ENCODE results near the gene SLC22A12. TPM values are rescaled to one million over a fixed set of nuclear protein-coding genes. Genes with fewer than 3 reads are reported as not detected.

SLC22A12 gene
- total RNA-seq, 1 donor from 2014 or later: not detected

DNA sequence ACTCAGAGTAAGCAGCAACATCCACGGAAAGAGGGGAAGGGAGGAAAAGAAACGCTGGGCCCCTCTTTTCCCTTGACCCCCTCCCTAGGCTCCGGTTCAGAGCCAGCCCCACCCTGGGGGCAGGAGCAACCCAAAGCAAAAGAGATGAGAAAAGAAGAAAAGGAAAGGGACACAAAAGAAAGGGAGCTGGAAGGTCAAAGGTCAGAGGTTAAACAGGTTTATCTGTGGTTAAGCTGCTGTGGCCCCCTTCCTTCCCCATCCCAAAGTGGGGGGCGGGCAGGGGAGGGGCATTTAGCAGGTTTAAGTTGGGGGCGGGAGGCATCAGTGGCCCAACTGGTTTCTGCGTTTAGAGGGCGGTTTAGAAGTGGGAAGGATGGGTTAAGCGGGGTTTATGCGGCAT lies 35.6 kb downstream of the SLC22A12 start:
- Histone ChIP-seq H3K4me3 (ENCODE audit: low read depth, low read length) (no peak overlapping the region), H3K36me3 (ENCODE audit: control insufficient read depth, insufficient read depth, low read length) (no peaks in the 10 kb centered on the region), H3K27me3 (ENCODE audit: control insufficient read depth, insufficient read depth, low read length) (peaks cover 25% of the 10 kb centered on the region)
- DNase-seq (ENCODE audit: low read depth): no peak
- TF ChIP-seq, protein P1, sequence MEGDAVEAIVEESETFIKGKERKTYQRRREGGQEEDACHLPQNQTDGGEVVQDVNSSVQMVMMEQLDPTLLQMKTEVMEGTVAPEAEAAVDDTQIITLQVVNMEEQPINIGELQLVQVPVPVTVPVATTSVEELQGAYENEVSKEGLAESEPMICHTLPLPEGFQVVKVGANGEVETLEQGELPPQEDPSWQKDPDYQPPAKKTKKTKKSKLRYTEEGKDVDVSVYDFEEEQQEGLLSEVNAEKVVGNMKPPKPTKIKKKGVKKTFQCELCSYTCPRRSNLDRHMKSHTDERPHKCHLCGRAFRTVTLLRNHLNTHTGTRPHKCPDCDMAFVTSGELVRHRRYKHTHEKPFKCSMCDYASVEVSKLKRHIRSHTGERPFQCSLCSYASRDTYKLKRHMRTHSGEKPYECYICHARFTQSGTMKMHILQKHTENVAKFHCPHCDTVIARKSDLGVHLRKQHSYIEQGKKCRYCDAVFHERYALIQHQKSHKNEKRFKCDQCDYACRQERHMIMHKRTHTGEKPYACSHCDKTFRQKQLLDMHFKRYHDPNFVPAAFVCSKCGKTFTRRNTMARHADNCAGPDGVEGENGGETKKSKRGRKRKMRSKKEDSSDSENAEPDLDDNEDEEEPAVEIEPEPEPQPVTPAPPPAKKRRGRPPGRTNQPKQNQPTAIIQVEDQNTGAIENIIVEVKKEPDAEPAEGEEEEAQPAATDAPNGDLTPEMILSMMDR (IDR thresholded peaks at IDR 0.05; ENCODE audit: insufficient read depth, low read length, poor library complexity, severe bottlenecking): no peak

DNA sequence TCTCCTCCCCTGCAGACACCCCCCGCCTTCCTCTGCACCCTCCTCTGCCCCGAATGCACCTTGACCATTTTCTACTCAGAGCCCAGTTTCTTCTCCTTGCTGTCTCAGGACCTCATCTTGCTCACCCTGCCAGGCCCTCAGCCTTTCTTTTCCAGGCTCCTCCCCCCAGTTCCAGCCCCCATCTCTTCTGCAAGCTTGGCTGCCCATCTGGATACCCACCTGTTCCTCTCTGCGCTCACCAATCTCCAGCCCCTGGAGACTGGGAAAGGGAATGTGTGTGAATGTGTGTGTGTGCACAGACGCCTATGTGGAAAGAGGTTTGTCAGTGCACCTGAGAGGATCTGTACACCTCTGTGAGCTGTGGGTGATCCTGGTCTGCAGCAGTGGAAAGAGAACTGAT lies 36.4 kb downstream of the SLC22A12 start:
- H3K27me3 ChIP-seq (ENCODE audit: control insufficient read depth, insufficient read depth, low read length): peaks cover 25% of the 10 kb centered on the region
- no peak overlapping the region for H3K4me3 ChIP-seq (ENCODE audit: low read depth, low read length)
- H3K36me3 ChIP-seq (ENCODE audit: control insufficient read depth, insufficient read depth, low read length): no peaks in the 10 kb centered on the region
- TF ChIP-seq, protein P1 (IDR thresholded peaks at IDR 0.05; ENCODE audit: insufficient read depth, low read length, poor library complexity, severe bottlenecking): no peak
- DNase-seq (ENCODE audit: low read depth): no peak

DNA sequence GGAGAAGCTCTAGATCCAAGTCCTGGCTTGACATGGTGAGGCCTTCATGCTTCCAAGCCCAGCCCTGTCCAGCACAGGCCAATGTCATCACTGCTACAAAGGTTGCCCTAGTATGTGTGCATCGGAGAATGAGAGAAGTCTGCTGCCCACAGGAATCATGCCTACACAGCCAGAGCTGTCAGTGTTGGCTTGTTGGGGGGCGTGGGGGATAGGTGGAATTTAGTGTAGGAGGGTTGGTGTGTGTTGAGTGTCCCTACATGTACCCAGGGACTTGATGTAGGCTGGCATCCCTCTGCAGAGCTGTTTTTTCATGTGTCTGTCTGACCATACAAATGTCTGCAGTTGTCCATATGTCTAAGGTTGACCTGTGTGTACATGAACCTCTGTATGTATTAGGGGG lies 37.6 kb downstream of the SLC22A12 start:
- Histone ChIP-seq H3K4me3 (ENCODE audit: low read depth, low read length) (no peak overlapping the region), H3K36me3 (ENCODE audit: control insufficient read depth, insufficient read depth, low read length) (no peaks in the 10 kb centered on the region), H3K27me3 (ENCODE audit: control insufficient read depth, insufficient read depth, low read length) (peaks cover 28% of the 10 kb centered on the region)
- no peak for DNase-seq (ENCODE audit: low read depth)
- TF ChIP-seq, protein P1 (IDR thresholded peaks at IDR 0.05; ENCODE audit: insufficient read depth, low read length, poor library complexity, severe bottlenecking): no peak

GRCh38 chr11:64629103-64629502 lies 38.1 kb downstream of the SLC22A12 start:
- Histone ChIP-seq H3K27me3 (ENCODE audit: control insufficient read depth, insufficient read depth, low read length) (peaks cover 28% of the 10 kb centered on the region), H3K36me3 (ENCODE audit: control insufficient read depth, insufficient read depth, low read length) (no peaks in the 10 kb centered on the region), H3K4me3 (ENCODE audit: low read depth, low read length) (no peak overlapping the region)
- no peak for DNase-seq (ENCODE audit: low read depth)
- TF ChIP-seq, protein P1 (IDR thresholded peaks at IDR 0.05; ENCODE audit: insufficient read depth, low read length, poor library complexity, severe bottlenecking): no peak

DNA sequence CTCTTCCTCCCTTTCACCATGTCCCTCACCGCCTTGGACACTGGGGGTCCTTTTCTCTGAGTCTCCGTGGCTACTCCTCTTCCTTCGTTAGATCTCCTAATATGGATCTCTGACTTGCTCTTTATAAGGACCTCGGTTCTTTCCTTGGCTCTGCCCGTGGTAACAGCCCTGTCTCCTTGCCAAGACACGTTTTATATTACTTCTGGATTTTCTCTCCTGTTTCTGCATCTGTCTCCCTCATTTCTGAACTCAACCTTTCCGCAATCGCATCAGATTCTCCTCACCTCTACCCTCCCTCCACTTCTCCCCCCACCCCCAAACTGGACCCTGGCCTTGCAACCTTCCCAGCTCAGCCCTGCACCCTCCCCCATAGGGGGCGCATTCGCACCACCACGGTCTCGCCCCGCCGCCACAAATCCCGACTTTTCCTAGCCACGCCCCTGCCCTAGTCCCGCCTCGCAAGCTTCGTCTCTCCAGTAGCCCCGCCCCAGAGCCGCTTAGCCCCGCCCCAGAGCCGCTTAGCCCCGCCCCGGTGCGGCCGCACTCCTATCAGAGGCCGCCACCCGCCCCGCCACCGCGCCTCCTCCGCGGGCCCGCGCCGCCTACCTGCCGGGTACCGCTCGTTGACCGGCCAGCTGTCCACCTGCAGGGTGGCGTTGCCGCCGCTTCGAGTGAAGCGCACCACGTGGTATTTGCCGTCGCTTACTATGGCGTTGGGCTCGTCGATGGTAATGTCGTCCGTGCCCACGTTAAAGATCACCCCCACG lies 39.0 kb downstream of the SLC22A12 start:
- Histone ChIP-seq H3K27me3 (ENCODE audit: control insufficient read depth, insufficient read depth, low read length) (peaks cover 34% of the 10 kb centered on the region), H3K36me3 (ENCODE audit: control insufficient read depth, insufficient read depth, low read length) (no peaks in the 10 kb centered on the region), H3K4me3 (ENCODE audit: low read depth, low read length) (no peak overlapping the region)
- TF ChIP-seq, protein P1 (IDR thresholded peaks at IDR 0.05; ENCODE audit: insufficient read depth, low read length, poor library complexity, severe bottlenecking): no peak
- DNase-seq (ENCODE audit: low read depth): no peak

DNA sequence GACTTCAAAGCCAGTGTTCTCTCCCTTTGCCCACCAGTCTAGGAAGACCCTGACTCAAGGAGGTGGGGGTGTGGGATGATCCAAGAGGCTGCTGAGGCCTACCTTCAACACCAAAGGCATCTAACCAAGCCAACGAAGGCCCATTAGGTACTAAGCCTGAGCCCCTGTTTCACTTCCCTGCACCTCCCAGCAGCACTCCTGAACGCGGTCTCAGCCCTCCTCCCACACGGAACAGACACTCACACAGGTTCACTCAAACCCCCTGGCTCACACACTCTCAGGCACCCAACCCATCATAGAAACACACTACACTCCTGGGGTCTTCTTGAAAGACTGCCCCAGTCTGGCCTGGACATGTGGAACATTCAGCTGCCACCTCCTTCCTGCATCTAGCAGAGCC lies 40.7 kb downstream of the SLC22A12 start:
- no peaks in the 10 kb centered on the region for H3K36me3 ChIP-seq (ENCODE audit: control insufficient read depth, insufficient read depth, low read length)
- DNase-seq (ENCODE audit: low read depth): no peak
- H3K27me3 ChIP-seq (ENCODE audit: control insufficient read depth, insufficient read depth, low read length): peaks cover 39% of the 10 kb centered on the region
- H3K4me3 ChIP-seq (ENCODE audit: low read depth, low read length): no peak overlapping the region
- TF ChIP-seq, protein P1 (IDR thresholded peaks at IDR 0.05; ENCODE audit: insufficient read depth, low read length, poor library complexity, severe bottlenecking): no peak

Data from kidney epithelial cell (primary cell).